Stomach (tissue), 4 donors: Measurements from ENCODE around the gene RHBDL3.

Source experiments
- CTCF ChIP-seq, 7 experiments: fragments of 450-650 bp in 4 of 7; fragments of 200-600 bp in 3 of 7; sonication (generic) in 3 of 7; IDR thresholded peaks; one replicate each; pipeline ENCODE4 v1.5.1; 2016 to 2019; ENCODE audit warnings: antibody characterized with exemption in 7 of 7, control low read depth in 2 of 7, mild to moderate bottlenecking in 1 of 7
- POLR2A ChIP-seq, 4 donors: fragments of 450-650 bp; IDR thresholded peaks; one replicate each; pipeline ENCODE4 v1.6.1; 2016; ENCODE audit warnings: antibody characterized with exemption in 4 of 4, control low read depth in 2 of 4, mild to moderate bottlenecking in 1 of 4, moderate library complexity in 1 of 4
- POLR2AphosphoS5 ChIP-seq, 3 donors: sonication (generic); formaldehyde crosslinking; IDR thresholded peaks; one replicate each; pipeline ENCODE4 v1.6.1; 2016; ENCODE audit warnings: antibody characterized with exemption in 3 of 3

GRCh38 chr17:32350666-32351418, 85.2 kb downstream of the RHBDL3 start:
- TF ChIP-seq POLR2AphosphoS5 (IDR thresholded peaks at IDR 0.05), result no peak
- no peak for TF ChIP-seq POLR2A (IDR thresholded peaks at IDR 0.05)
- no peak for TF ChIP-seq CTCF (IDR thresholded peaks at IDR 0.05)
